ENCODE results near the gene AGAP1.

AGAP1 gene

GRCh38 chr2:235661952-235662351 lies 168.1 kb downstream of the AGAP1 start:
- Histone ChIP-seq H3K27me3 (ENCODE audit: low read depth, low read length) (no peaks in the 10 kb centered on the region), H3K4me1 (ENCODE audit: control insufficient read depth in 1 of 2, insufficient read depth in 2 of 2, low read length in 2 of 2) (peaks cover 20 to 45% of the 10 kb centered on the region in 2 donors), H3K36me3 (ENCODE audit: control insufficient read depth in 1 of 2, insufficient read depth in 2 of 2, low read length in 2 of 2) (no peaks in the 10 kb centered on the region), H3K27ac (ENCODE audit: low read length) (no peak overlapping the region), H3K4me3 (ENCODE audit: low read depth in 1 of 2, low read length in 2 of 2) (no peak overlapping the region), H3K9me3 (ENCODE audit: control insufficient read depth in 1 of 2, low read length in 2 of 2) (no peaks in the 10 kb centered on the region)

DNA sequence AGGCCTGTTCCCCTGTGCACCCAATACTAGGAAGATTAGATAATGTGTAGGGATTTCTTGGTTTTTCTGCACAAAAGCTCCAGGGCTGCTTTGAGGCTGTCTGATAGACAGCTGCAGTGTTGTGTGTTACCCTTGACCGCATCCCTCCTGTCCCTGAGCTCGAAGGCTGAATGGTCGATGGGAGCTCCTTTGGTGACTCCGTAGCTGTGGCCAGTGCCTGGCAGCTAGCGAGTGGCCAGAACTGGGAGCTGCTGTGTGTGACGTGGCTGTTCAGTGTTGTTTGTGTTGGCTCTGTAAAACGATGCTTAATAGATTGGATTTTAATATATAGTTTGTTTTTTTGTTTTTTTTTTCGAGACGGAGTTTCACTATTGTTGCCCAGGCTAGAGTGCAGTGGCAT lies 170.0 kb downstream of the AGAP1 start:
- no peaks in the 10 kb centered on the region for H3K9me3 ChIP-seq (ENCODE audit: control insufficient read depth in 1 of 2, low read length in 2 of 2)
- no peaks in the 10 kb centered on the region for H3K27me3 ChIP-seq (ENCODE audit: low read depth, low read length)
- no peak overlapping the region for H3K27ac ChIP-seq (ENCODE audit: low read length)
- peaks cover 14 to 44% of the 10 kb centered on the region in 2 donors for H3K4me1 ChIP-seq (ENCODE audit: control insufficient read depth in 1 of 2, insufficient read depth in 2 of 2, low read length in 2 of 2)
- H3K4me3 ChIP-seq (ENCODE audit: low read depth in 1 of 2, low read length in 2 of 2) = no peak overlapping the region
- H3K36me3 ChIP-seq (ENCODE audit: control insufficient read depth in 1 of 2, insufficient read depth in 2 of 2, low read length in 2 of 2) = no peaks in the 10 kb centered on the region

GRCh38 chr2:235665661-235666212 lies 171.9 kb downstream of the AGAP1 start:
- Histone ChIP-seq H3K4me1 (ENCODE audit: control insufficient read depth in 1 of 2, insufficient read depth in 2 of 2, low read length in 2 of 2) (peaks cover 3 to 32% of the 10 kb centered on the region in 2 donors), H3K27me3 (ENCODE audit: low read depth, low read length) (no peaks in the 10 kb centered on the region), H3K4me3 (ENCODE audit: low read depth in 1 of 2, low read length in 2 of 2) (peak overlapping the region; percentile 28 to 59), H3K36me3 (ENCODE audit: control insufficient read depth in 1 of 2, insufficient read depth in 2 of 2, low read length in 2 of 2) (no peaks in the 10 kb centered on the region), H3K27ac (ENCODE audit: low read length) (no peak overlapping the region), H3K9me3 (ENCODE audit: control insufficient read depth in 1 of 2, low read length in 2 of 2) (no peaks in the 10 kb centered on the region)

DNA sequence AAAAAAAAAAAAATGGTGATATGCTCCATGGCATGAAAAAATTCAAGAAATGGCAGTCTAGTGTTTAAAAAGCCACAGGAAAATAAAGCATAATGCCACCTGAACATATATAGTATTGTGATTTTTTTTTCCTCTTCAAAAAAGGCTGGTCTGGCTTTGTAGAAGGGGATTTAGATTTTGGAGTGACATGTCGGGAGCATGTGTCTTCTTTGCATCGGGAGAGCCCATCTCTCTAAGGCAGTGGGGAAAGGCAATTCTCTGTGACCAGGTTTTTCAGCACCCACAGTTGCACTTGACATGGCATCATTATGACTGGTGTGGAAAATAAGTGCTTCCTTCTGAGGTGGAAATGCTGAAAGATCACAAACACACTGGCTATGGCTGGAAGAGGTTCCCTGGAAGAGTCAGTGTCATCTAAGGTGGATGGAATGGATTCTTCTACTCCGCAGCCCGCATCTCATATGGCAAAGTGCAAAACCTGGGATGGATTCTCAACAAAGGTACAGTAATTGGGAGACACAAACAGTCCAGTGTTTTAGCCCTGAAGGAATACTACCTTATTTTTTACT lies 172.5 kb downstream of the AGAP1 start:
- H3K27ac ChIP-seq (ENCODE audit: low read length) = no peak overlapping the region
- H3K4me3 ChIP-seq (ENCODE audit: low read depth in 1 of 2, low read length in 2 of 2) = peak overlapping the region; percentile 28 to 59
- no peaks in the 10 kb centered on the region for H3K36me3 ChIP-seq (ENCODE audit: control insufficient read depth in 1 of 2, insufficient read depth in 2 of 2, low read length in 2 of 2)
- H3K27me3 ChIP-seq (ENCODE audit: low read depth, low read length) = no peaks in the 10 kb centered on the region
- H3K4me1 ChIP-seq (ENCODE audit: control insufficient read depth in 1 of 2, insufficient read depth in 2 of 2, low read length in 2 of 2) = peaks cover 0 to 26% of the 10 kb centered on the region in 2 donors
- no peaks in the 10 kb centered on the region for H3K9me3 ChIP-seq (ENCODE audit: control insufficient read depth in 1 of 2, low read length in 2 of 2)

DNA sequence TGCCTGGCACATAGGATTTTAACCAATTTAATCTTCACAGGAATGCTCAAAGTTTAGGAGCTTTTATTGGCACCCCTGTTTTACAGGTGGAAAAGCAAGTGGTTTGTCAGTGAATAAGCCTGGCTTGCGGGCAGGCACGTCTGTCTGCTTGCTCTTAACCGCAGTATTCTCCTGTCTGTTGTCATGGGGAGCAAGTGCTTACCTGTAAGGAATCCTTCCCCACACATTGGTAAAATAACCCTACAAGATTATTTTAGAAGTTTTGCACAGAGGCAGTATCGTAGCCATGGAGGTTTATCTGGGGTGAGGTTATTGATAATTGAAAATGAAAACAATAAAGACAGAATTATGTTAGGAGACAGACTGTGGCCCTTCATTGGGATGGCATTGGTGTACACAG lies 174.9 kb downstream of the AGAP1 start:
- Histone ChIP-seq H3K27me3 (ENCODE audit: low read depth, low read length) (no peaks in the 10 kb centered on the region), H3K9me3 (ENCODE audit: control insufficient read depth in 1 of 2, low read length in 2 of 2) (no peaks in the 10 kb centered on the region), H3K4me1 (ENCODE audit: control insufficient read depth in 1 of 2, insufficient read depth in 2 of 2, low read length in 2 of 2) (peaks cover 0 to 44% of the 10 kb centered on the region in 2 donors), H3K36me3 (ENCODE audit: control insufficient read depth in 1 of 2, insufficient read depth in 2 of 2, low read length in 2 of 2) (no peaks in the 10 kb centered on the region), H3K4me3 (ENCODE audit: low read depth in 1 of 2, low read length in 2 of 2) (no peak overlapping the region), H3K27ac (ENCODE audit: low read length) (no peak overlapping the region)

DNA sequence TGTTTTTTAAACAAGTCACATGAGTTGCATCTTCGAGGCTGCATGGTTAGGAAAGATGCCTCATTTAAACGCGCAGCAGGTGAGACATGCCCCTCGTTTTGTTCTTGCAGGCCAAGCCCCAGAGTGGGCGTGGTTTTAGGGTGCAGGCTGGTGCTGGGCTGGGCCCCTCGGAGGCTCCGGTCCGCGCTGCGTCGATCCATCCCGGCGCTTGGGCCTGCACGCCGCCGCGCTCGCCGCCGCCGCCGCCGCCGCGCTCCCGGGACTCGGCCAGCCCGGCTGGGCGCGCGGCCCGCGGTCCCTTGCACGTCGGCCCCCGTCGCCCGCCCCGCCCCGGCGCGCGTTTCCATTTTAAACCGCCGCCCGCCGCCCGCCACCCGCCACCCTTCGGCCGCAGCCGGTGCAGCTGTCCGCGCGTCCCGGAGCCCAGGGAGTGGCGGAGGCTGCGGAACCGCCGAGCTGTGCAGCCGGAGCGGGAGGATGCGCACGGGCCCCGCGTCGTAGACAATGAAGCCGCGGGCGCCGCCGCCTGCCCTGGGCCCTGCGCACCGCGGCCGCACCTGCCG lies 175.5 kb downstream of the AGAP1 start:
- Histone ChIP-seq H3K36me3 (ENCODE audit: control insufficient read depth in 1 of 2, insufficient read depth in 2 of 2, low read length in 2 of 2) (no peaks in the 10 kb centered on the region), H3K27me3 (ENCODE audit: low read depth, low read length) (no peaks in the 10 kb centered on the region), H3K27ac (ENCODE audit: low read length) (no peak overlapping the region), H3K4me1 (ENCODE audit: control insufficient read depth in 1 of 2, insufficient read depth in 2 of 2, low read length in 2 of 2) (peaks cover 0 to 44% of the 10 kb centered on the region in 2 donors), H3K4me3 (ENCODE audit: low read depth in 1 of 2, low read length in 2 of 2) (peak overlapping the region in 1 of 2 donors; percentile 69), H3K9me3 (ENCODE audit: control insufficient read depth in 1 of 2, low read length in 2 of 2) (no peaks in the 10 kb centered on the region)

DNA sequence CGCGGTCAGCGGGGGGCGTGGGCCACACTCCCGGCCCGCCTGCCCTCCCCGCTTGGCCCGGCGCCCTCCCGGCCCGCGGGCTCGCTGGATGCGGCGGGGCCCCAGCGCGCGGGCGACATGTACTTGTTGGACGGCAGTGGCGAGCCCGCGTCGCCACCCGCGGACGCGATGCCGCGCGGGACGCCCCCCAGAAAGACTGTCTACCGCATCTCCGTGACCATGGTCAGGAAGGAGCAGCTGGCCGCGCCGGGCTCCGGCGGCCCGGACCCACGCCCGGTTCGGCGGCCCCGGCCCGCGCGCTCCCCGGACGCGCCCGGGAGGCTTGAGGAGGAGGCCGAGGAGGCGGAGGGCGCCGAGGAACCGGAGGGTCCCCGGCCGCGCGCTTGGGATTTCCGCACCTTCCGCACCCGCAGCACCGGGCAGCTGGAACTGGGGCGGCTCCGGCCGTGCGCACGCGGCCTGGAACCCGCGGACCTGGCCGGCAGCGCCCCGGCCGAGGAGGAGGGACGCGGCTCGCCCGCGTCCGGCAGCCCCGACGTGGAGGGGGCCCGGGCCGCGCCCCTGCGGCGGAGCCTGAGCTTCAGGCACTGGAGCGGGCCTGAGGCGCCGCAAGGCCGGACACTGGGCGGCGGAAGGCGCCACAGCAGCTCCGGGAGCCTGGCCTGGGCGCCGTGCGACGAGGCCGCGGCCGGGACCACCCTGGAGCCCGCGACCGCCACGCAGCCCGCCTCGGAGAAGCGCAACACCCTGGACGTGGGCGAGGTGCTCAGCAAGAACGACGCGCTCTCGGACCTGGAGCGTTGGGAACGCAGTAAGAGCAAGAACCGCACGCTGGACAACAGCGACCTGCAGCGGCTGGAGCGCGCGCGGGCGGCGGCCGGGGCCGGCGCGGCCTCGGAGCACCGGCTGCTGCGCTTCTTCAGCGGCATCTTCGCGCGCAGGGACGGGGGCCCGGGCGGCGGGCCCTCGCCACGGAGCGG lies 176.4 kb downstream of the AGAP1 start:
- Histone ChIP-seq H3K4me3 (ENCODE audit: low read depth in 1 of 2, low read length in 2 of 2) (peak overlapping the region in 1 of 2 donors; percentile 69), H3K36me3 (ENCODE audit: control insufficient read depth in 1 of 2, insufficient read depth in 2 of 2, low read length in 2 of 2) (no peaks in the 10 kb centered on the region), H3K9me3 (ENCODE audit: control insufficient read depth in 1 of 2, low read length in 2 of 2) (no peaks in the 10 kb centered on the region), H3K4me1 (ENCODE audit: control insufficient read depth in 1 of 2, insufficient read depth in 2 of 2, low read length in 2 of 2) (peaks cover 0 to 40% of the 10 kb centered on the region in 2 donors), H3K27ac (ENCODE audit: low read length) (no peak overlapping the region), H3K27me3 (ENCODE audit: low read depth, low read length) (no peaks in the 10 kb centered on the region)

GRCh38 chr2:235670974-235671787 lies 177.3 kb downstream of the AGAP1 start:
- Histone ChIP-seq H3K4me1 (ENCODE audit: control insufficient read depth in 1 of 2, insufficient read depth in 2 of 2, low read length in 2 of 2) (peaks cover 0 to 39% of the 10 kb centered on the region in 2 donors), H3K36me3 (ENCODE audit: control insufficient read depth in 1 of 2, insufficient read depth in 2 of 2, low read length in 2 of 2) (no peaks in the 10 kb centered on the region), H3K9me3 (ENCODE audit: control insufficient read depth in 1 of 2, low read length in 2 of 2) (no peaks in the 10 kb centered on the region), H3K4me3 (ENCODE audit: low read depth in 1 of 2, low read length in 2 of 2) (peak overlapping the region; percentile 8 to 69), H3K27me3 (ENCODE audit: low read depth, low read length) (no peaks in the 10 kb centered on the region), H3K27ac (ENCODE audit: low read length) (peak overlapping the region; percentile 5)

- Histone ChIP-seq H3K9me3 (ENCODE audit: control insufficient read depth in 1 of 2, low read length in 2 of 2) (no peaks in the 10 kb centered on the region), H3K4me3 (ENCODE audit: low read depth in 1 of 2, low read length in 2 of 2) (peak overlapping the region; percentile 8 to 69), H3K4me1 (ENCODE audit: control insufficient read depth in 1 of 2, insufficient read depth in 2 of 2, low read length in 2 of 2) (peaks cover 0 to 34% of the 10 kb centered on the region in 2 donors), H3K36me3 (ENCODE audit: control insufficient read depth in 1 of 2, insufficient read depth in 2 of 2, low read length in 2 of 2) (no peaks in the 10 kb centered on the region), H3K27ac (ENCODE audit: low read length) (no peak overlapping the region), H3K27me3 (ENCODE audit: low read depth, low read length) (no peaks in the 10 kb centered on the region)
These were observed 178.9 kb downstream of the AGAP1 start for GRCh38 chr2:235672720-235673119.

DNA sequence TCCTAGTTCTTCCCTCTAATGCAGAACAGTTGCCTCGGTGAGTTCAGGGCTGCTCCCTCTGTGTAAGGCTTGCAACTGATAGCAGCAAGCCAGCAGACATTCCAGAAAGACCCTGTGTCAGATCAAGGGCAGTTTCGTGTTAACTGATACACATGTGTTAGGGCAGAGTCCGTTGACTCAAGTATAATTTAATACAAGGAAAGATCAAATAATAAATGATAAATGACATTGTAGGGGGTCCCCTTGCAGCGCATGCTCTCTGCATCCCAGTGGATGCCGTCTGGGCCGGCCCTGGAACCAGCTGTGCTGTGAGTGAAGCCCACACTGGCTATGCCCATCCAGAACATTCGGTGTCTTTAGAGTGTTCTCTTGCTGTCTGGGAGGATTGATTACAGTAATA lies 180.3 kb downstream of the AGAP1 start:
- Histone ChIP-seq H3K4me1 (ENCODE audit: control insufficient read depth in 1 of 2, insufficient read depth in 2 of 2, low read length in 2 of 2) (peaks cover 0 to 37% of the 10 kb centered on the region in 2 donors), H3K36me3 (ENCODE audit: control insufficient read depth in 1 of 2, insufficient read depth in 2 of 2, low read length in 2 of 2) (no peaks in the 10 kb centered on the region), H3K4me3 (ENCODE audit: low read depth in 1 of 2, low read length in 2 of 2) (no peak overlapping the region), H3K27ac (ENCODE audit: low read length) (no peak overlapping the region), H3K9me3 (ENCODE audit: control insufficient read depth in 1 of 2, low read length in 2 of 2) (no peaks in the 10 kb centered on the region), H3K27me3 (ENCODE audit: low read depth, low read length) (no peaks in the 10 kb centered on the region)

All from muscle layer of duodenum (tissue), 2 donors.